D341Med (cell line): ENCODE data around the gene KLK7.
"Not testable (repeated sequence)": the region's sequence is repeated elsewhere in the genome, so short reads cannot be mapped to it uniquely, and the experiment has no call there.

Experiments used
- DNase-seq: peaks from one replicate; pipeline ENCODE4 v3.0.0; 2012; ENCODE audit warnings: low spot score

KLK7 gene

GRCh38 chr19:50975766-50976165 is 8.0 kb downstream of the KLK7 start:
- DNase-seq, result no peak

- no peak for DNase-seq
These were observed 8.8 kb downstream of the KLK7 start for GRCh38 chr19:50974702-50975556.

GRCh38 chr19:50972795-50973376 is 10.8 kb downstream of the KLK7 start:
- no peak for DNase-seq

GRCh38 chr19:50969810-50970209 is 13.9 kb downstream of the KLK7 start:
- not testable (repeated sequence) for DNase-seq

GRCh38 chr19:50969413-50969760 is 14.3 kb downstream of the KLK7 start, which contains the start of gene KLK6:
KLK6 (minus strand) TSS chr19:50969591; CDS start chr19:50968104, 1,487 bp downstream.
- no peak for DNase-seq

- DNase-seq, result no peak
These were observed 14.9 kb downstream of the KLK7 start for GRCh38 chr19:50968716-50969412.

- DNase-seq, result no peak
These were observed 15.6 kb downstream of the KLK7 start for GRCh38 chr19:50967929-50968715.

GRCh38 chr19:50964266-50964665 is 19.5 kb downstream of the KLK7 start:
- DNase-seq, result no peak

- no peak for DNase-seq
These were observed 20.3 kb downstream of the KLK7 start for GRCh38 chr19:50963381-50963780.

GRCh38 chr19:50962245-50962644 is 21.5 kb downstream of the KLK7 start:
- no peak for DNase-seq

GRCh38 chr19:50959731-50960500 is 23.8 kb downstream of the KLK7 start:
- no peak for DNase-seq

GRCh38 chr19:50957587-50957986 is 26.1 kb downstream of the KLK7 start:
- DNase-seq, result no peak

- DNase-seq, result no peak
These were observed 30.8 kb downstream of the KLK7 start, which contains the start of gene KLK5 for GRCh38 chr19:50952910-50953309. KLK5 (minus strand) TSS chr19:50953038; CDS start chr19:50952657, 381 bp downstream.

- no peak for DNase-seq
These were observed 33.9 kb downstream of the KLK7 start for GRCh38 chr19:50949861-50950260.

GRCh38 chr19:50947123-50947522 is 36.6 kb downstream of the KLK7 start:
- DNase-seq, result no peak

GRCh38 chr19:50944795-50945194 is 38.9 kb downstream of the KLK7 start:
- no peak for DNase-seq

GRCh38 chr19:50943074-50943828 is 40.5 kb downstream of the KLK7 start:
- no peak for DNase-seq

- DNase-seq, result no peak
These were observed 44.1 kb downstream of the KLK7 start for GRCh38 chr19:50939596-50939995.

- DNase-seq, result no peak
These were observed 50.1 kb downstream of the KLK7 start for GRCh38 chr19:50933640-50934039.

- no peak for DNase-seq
These were observed 51.0 kb downstream of the KLK7 start for GRCh38 chr19:50932690-50933083.
